Astrocyte (in vitro differentiated cells and primary cell): Measurements from ENCODE around the gene EMC7.

Source experiments
- CTCF ChIP-seq: IDR thresholded peaks from 2 replicates; pipeline ENCODE4 v1.5.1; 2011; ENCODE audit warnings: low read depth, mild to moderate bottlenecking, inconsistent platforms, low read length, moderate library complexity; ENCODE audit not compliant: insufficient read depth
- EZH2 ChIP-seq: IDR thresholded peaks from 2 replicates; pipeline ENCODE4 v1.6.1; 2012; ENCODE audit warnings: mild to moderate bottlenecking, low read length, inconsistent platforms; ENCODE audit not compliant: insufficient read depth

- TF ChIP-seq CTCF: no peak
- no peak for TF ChIP-seq EZH2
Measured at GRCh38 chr15:34147371-34148140, 45.9 kb upstream of the EMC7 start.
